HL-60 (cell line): Measurements from ENCODE around the gene CDH23.

ENCODE experiments used
- DNase-seq, 2 experiments: peaks; one replicate each; pipeline ENCODE4 v3.0.0-alpha.2; 2010 to 2020; ENCODE audit warnings: low read depth in 1 of 2, low spot score in 1 of 2
- H3K27ac ChIP-seq: fragments of 250-450 bp; sonication (Bioruptor Pico); replicated peaks from 2 replicates; pipeline ENCODE4 v1.5.1; 2020; ENCODE audit warnings: mild to moderate bottlenecking, moderate library complexity
- H3K27me3 ChIP-seq: fragments of 250-450 bp; sonication (Bioruptor Pico); 2 replicates; pipeline ENCODE4 v1.5.1; 2021; ENCODE audit warnings: mild to moderate bottlenecking, moderate library complexity; ENCODE audit not compliant: insufficient read depth, poor library complexity, severe bottlenecking
- H3K4me3 ChIP-seq: replicated peaks from 2 replicates; pipeline ENCODE4 v1.5.1; 2011; ENCODE audit warnings: mild to moderate bottlenecking, control low read depth, low read length; ENCODE audit not compliant: insufficient read depth
- CTCF ChIP-seq: IDR thresholded peaks from one replicate; pipeline ENCODE4 v1.5.1; 2011; ENCODE audit warnings: low read length, control low read depth, inconsistent platforms; ENCODE audit not compliant: insufficient read depth
- GABPA ChIP-seq: IDR thresholded peaks from 2 replicates; pipeline ENCODE4 v1.6.1; 2012; ENCODE audit warnings: low read depth
- POLR2AphosphoS5 ChIP-seq: IDR thresholded peaks from 2 replicates; pipeline ENCODE4 v1.6.1; 2012; ENCODE audit warnings: low read depth
- SPI1 ChIP-seq: IDR thresholded peaks from 2 replicates; pipeline ENCODE4 v1.6.1; 2012; ENCODE audit warnings: low read depth, mild to moderate bottlenecking, borderline replicate concordance
- TF ChIP-seq, protein P1 (sequence below): IDR thresholded peaks from 2 replicates; pipeline ENCODE4 v1.6.1; 2012; ENCODE audit warnings: low read depth; ENCODE audit not compliant: insufficient replicate concordance

Gene CDH23

GRCh38 chr10:71820966-71821365 is 424.2 kb downstream of the CDH23 start:
- no peak for DNase-seq
- no peak for TF ChIP-seq POLR2AphosphoS5
- Histone ChIP-seq H3K27ac (no peak overlapping the region), H3K4me3 (no peak overlapping the region), H3K27me3 (no peaks in the 10 kb centered on the region)

DNA sequence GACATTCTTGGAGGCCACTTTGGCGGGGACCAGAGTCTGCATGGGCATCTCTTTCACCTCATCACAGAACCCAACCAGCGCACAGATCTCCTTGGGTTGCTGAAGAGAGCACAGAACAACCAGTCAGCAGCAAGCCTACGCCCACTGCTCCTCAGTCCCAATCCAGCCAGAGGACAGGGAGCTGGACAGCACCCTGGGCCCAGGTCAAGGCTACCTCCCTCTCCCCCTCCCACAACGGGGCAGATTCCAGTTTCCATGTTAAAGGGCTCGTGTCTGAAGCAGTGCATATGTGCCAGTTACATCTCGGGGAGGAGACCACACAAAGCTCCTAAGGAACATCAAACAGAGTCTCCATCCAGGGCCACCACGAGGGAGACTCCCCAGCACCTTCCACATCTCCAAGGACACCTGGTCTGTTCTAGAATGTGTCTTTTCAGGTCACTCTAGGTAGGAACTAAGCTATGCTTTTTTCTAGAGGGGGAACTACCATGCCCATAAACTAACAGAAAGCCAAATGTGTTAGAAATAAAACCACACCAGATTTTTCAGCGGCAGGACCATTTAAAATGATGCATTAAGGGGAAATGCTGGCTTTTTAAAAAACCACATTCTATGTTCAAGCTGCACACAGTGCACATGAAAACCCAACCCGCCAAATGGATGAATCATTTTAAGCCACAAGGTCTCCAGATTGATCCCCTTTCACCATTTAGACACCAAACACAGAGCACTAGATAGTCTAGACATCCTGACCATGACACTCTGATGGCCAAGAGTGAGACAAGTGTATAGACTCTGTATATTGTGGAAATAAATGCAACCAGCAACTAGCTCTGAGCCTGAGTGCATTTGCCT is 425.4 kb downstream of the CDH23 start:
- H3K27ac ChIP-seq, result no peak overlapping the region
- no peaks in the 10 kb centered on the region for H3K27me3 ChIP-seq
- no peak for DNase-seq
- H3K4me3 ChIP-seq, result no peak overlapping the region
- TF ChIP-seq POLR2AphosphoS5 (no peak), CTCF (no peak), SPI1 (no peak), GABPA (no peak)
- TF ChIP-seq, protein P1, sequence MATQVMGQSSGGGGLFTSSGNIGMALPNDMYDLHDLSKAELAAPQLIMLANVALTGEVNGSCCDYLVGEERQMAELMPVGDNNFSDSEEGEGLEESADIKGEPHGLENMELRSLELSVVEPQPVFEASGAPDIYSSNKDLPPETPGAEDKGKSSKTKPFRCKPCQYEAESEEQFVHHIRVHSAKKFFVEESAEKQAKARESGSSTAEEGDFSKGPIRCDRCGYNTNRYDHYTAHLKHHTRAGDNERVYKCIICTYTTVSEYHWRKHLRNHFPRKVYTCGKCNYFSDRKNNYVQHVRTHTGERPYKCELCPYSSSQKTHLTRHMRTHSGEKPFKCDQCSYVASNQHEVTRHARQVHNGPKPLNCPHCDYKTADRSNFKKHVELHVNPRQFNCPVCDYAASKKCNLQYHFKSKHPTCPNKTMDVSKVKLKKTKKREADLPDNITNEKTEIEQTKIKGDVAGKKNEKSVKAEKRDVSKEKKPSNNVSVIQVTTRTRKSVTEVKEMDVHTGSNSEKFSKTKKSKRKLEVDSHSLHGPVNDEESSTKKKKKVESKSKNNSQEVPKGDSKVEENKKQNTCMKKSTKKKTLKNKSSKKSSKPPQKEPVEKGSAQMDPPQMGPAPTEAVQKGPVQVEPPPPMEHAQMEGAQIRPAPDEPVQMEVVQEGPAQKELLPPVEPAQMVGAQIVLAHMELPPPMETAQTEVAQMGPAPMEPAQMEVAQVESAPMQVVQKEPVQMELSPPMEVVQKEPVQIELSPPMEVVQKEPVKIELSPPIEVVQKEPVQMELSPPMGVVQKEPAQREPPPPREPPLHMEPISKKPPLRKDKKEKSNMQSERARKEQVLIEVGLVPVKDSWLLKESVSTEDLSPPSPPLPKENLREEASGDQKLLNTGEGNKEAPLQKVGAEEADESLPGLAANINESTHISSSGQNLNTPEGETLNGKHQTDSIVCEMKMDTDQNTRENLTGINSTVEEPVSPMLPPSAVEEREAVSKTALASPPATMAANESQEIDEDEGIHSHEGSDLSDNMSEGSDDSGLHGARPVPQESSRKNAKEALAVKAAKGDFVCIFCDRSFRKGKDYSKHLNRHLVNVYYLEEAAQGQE, result no peak

GRCh38 chr10:71823356-71823755 is 426.6 kb downstream of the CDH23 start:
- H3K27ac ChIP-seq, result peak overlapping the region; percentile 43; the same call in 1 of the 2 replicates

GRCh38 chr10:71824333-71824732 is 427.6 kb downstream of the CDH23 start:
- H3K4me3 ChIP-seq, result no peak overlapping the region
- TF ChIP-seq CTCF (no peak), GABPA (no peak), POLR2AphosphoS5 (no peak), SPI1 (no peak)
- TF ChIP-seq, protein P1, result no peak
- DNase-seq, result no peak
- H3K27me3 ChIP-seq, result no peaks in the 10 kb centered on the region
- H3K27ac ChIP-seq, result no peak overlapping the region

More at GRCh38 chr10:71823356-71823755, 426.6 kb downstream of the CDH23 start:
- no peak overlapping the region for H3K4me3 ChIP-seq
- TF ChIP-seq, protein P1, result no peak
- no peak for DNase-seq
- no peaks in the 10 kb centered on the region for H3K27me3 ChIP-seq
